T-helper 1 cell treated with Interleukin-12 subunit alpha and Interleukin-12 subunit beta and Interleukin-4 antibody, amounts not matched to agents 30 μg/mL and 1 μg/mL, for 36 hours (primary cell): ENCODE results near the gene FGFR3.

Source experiments
- H3K27ac Mint-ChIP-seq: one replicate; pipeline ENCODE4 v1.8.0; 2021; ENCODE audit warnings: mild to moderate bottlenecking, mixed read lengths
- H3K27me3 Mint-ChIP-seq: one replicate; pipeline ENCODE4 v1.8.0; 2021; ENCODE audit warnings: low read depth, mixed read lengths
- H3K36me3 Mint-ChIP-seq: one replicate; pipeline ENCODE4 v1.8.0; 2021; ENCODE audit warnings: low read depth, mixed read lengths
- H3K4me1 Mint-ChIP-seq: one replicate; pipeline ENCODE4 v1.8.0; 2021; ENCODE audit warnings: low read depth, mixed read lengths
- H3K4me3 Mint-ChIP-seq: one replicate; pipeline ENCODE4 v1.8.0; 2021; ENCODE audit warnings: mild to moderate bottlenecking, moderate library complexity, mixed read lengths
- H3K9me3 Mint-ChIP-seq: one replicate; pipeline ENCODE4 v1.8.0; 2021; ENCODE audit warnings: mixed read lengths

FGFR3 gene

GRCh38 chr4:1792832-1793495 lies at the start of gene FGFR3:
Gene FGFR3, plus strand, starts transcription at chr4:1793293. Its CDS starts 642 bp downstream, at chr4:1793935.
- H3K9me3 Mint-ChIP-seq, result no peaks in the 10 kb centered on the region
- no peak within 1 kb of the TSS for H3K27ac Mint-ChIP-seq
- peak within 1 kb of the TSS; percentile 40 for H3K4me3 Mint-ChIP-seq
- no peaks in the 10 kb centered on the region for H3K4me1 Mint-ChIP-seq
- peaks cover 31% of the 10 kb centered on the region for H3K27me3 Mint-ChIP-seq
- H3K36me3 Mint-ChIP-seq, result no peaks in the 10 kb centered on the region

GRCh38 chr4:1743551-1743950 lies 49.5 kb upstream of the FGFR3 start:
- Mint-ChIP-seq H3K4me3 (no peak overlapping the region), H3K36me3 (peaks cover 30% of the 10 kb centered on the region)

DNA sequence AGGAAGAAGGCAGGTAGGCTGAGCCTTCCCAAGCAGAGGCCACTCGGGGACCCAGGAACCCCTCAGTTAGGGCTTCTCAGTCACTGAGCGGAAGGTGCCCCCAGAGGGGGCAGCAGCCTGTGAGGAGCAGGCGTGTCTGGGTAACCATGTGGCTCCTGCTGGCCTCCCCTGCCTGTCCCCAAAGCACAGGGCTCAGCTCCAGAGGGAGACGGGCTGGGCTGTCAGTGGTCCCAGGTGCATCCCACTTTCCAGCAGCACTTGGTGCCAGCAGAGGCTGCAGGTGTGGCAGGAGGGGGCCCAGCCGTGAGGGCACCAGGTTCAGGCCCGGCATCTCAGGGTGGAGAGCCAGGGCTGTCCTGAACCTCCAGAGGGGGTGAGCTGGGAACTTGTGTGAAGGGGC lies 49.1 kb upstream of the FGFR3 start:
- H3K9me3 Mint-ChIP-seq, result no peaks in the 10 kb centered on the region
- no peaks in the 10 kb centered on the region for H3K27me3 Mint-ChIP-seq
- H3K4me3 Mint-ChIP-seq, result no peak overlapping the region
- H3K27ac Mint-ChIP-seq, result no peak overlapping the region
- H3K36me3 Mint-ChIP-seq, result peaks cover 25% of the 10 kb centered on the region
- peaks cover 2% of the 10 kb centered on the region for H3K4me1 Mint-ChIP-seq

More at GRCh38 chr4:1743551-1743950, 49.5 kb upstream of the FGFR3 start:
- peaks cover 4% of the 10 kb centered on the region for H3K4me1 Mint-ChIP-seq
- no peak overlapping the region for H3K27ac Mint-ChIP-seq
- H3K9me3 Mint-ChIP-seq, result peaks cover 4% of the 10 kb centered on the region
- H3K27me3 Mint-ChIP-seq, result no peaks in the 10 kb centered on the region

GRCh38 chr4:1744552-1744951 lies 48.5 kb upstream of the FGFR3 start:
- peaks cover 23% of the 10 kb centered on the region for H3K36me3 Mint-ChIP-seq
- H3K4me1 Mint-ChIP-seq, result peaks cover 2% of the 10 kb centered on the region
- H3K4me3 Mint-ChIP-seq, result no peak overlapping the region
- H3K27me3 Mint-ChIP-seq, result no peaks in the 10 kb centered on the region
- H3K9me3 Mint-ChIP-seq, result no peaks in the 10 kb centered on the region
- no peak overlapping the region for H3K27ac Mint-ChIP-seq

- Mint-ChIP-seq H3K27me3 (no peaks in the 10 kb centered on the region), H3K36me3 (peaks cover 23% of the 10 kb centered on the region), H3K27ac (no peak overlapping the region), H3K9me3 (no peaks in the 10 kb centered on the region), H3K4me3 (no peak overlapping the region), H3K4me1 (peaks cover 2% of the 10 kb centered on the region)
These were observed 47.9 kb upstream of the FGFR3 start for GRCh38 chr4:1745165-1745564.

DNA sequence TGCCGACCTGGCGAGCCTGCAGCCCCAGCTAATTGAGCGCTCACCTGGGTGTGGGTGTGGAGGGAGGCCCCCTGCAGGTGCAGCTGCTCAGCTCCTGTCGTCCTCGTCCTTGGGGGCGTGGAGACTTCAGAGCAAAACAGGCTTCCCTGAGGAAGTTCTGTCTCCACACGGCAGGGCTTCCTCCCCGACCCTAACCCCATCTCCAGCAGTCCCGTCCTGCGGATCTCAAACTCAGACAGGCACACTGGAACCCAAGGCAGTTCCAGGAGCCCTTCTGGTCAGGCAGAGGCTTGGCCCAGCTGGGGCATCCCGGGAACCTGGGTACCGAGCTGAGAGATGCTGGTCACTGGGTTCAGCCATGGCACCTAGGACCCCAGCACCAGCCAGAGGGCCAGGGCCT lies 47.4 kb upstream of the FGFR3 start:
- Mint-ChIP-seq H3K9me3 (no peaks in the 10 kb centered on the region), H3K4me1 (peaks cover 4% of the 10 kb centered on the region), H3K4me3 (no peak overlapping the region), H3K27ac (no peak overlapping the region), H3K36me3 (peaks cover 21% of the 10 kb centered on the region), H3K27me3 (no peaks in the 10 kb centered on the region)

GRCh38 chr4:1746265-1746691 lies 46.8 kb upstream of the FGFR3 start:
- Mint-ChIP-seq H3K27me3 (no peaks in the 10 kb centered on the region), H3K36me3 (peaks cover 18% of the 10 kb centered on the region), H3K4me3 (no peak overlapping the region), H3K4me1 (peaks cover 6% of the 10 kb centered on the region), H3K9me3 (no peaks in the 10 kb centered on the region), H3K27ac (no peak overlapping the region)

- Mint-ChIP-seq H3K27ac (no peak overlapping the region), H3K4me1 (peaks cover 4% of the 10 kb centered on the region), H3K4me3 (no peak overlapping the region), H3K9me3 (no peaks in the 10 kb centered on the region), H3K36me3 (peaks cover 12% of the 10 kb centered on the region), H3K27me3 (no peaks in the 10 kb centered on the region)
These were observed 46.0 kb upstream of the FGFR3 start for GRCh38 chr4:1746919-1747602.

DNA sequence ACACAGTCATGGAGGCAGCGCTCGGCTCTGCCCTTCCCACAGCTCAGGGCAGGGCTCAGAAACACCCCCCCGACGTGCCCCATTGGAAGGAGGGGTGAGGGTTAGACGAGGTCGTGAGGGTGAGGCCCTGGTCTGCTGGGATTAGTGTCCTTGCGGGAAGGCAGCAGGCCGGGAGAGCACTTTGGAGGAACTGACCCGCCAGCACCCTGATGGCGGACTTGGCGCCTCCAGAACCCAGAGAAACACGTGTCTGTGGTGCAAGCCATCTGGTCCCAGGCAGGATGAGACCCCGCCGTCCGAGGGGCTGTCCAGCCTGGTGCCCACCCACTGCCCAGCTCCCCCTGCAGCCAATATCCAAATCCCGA lies 45.5 kb upstream of the FGFR3 start:
- H3K4me1 Mint-ChIP-seq, result peaks cover 4% of the 10 kb centered on the region
- no peak overlapping the region for H3K27ac Mint-ChIP-seq
- no peaks in the 10 kb centered on the region for H3K9me3 Mint-ChIP-seq
- no peaks in the 10 kb centered on the region for H3K27me3 Mint-ChIP-seq
- no peak overlapping the region for H3K4me3 Mint-ChIP-seq
- H3K36me3 Mint-ChIP-seq, result peaks cover 8% of the 10 kb centered on the region

DNA sequence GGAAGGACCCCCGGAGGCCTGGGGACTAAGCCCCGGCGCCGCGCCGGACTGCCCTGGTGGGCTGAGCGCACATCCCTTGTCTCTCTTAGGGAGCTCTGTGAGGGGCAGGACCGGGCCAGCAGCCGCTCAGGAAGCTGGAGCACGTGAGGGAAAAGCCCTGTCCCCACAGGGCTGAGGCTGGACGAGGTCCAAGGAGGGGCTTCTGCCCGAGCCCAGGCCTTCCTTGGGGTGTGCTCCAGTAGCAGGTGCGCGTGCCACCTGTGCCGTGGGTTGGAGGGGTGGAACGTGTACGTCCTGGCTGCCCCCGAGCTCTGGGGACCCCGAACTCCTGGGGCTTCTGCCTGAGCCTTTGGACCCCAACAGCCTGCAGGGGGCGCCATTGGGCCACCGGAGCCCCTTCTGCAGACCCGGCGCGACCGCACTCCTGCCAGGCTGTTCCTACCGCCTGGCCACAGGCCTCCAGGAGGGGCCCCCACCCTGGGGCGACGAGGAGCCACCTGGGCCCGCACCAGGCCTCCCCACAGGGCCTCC lies 44.6 kb upstream of the FGFR3 start:
- H3K4me3 Mint-ChIP-seq, result no peak overlapping the region
- peaks cover 6% of the 10 kb centered on the region for H3K36me3 Mint-ChIP-seq
- no peaks in the 10 kb centered on the region for H3K9me3 Mint-ChIP-seq
- H3K27ac Mint-ChIP-seq, result no peak overlapping the region
- no peaks in the 10 kb centered on the region for H3K27me3 Mint-ChIP-seq
- H3K4me1 Mint-ChIP-seq, result peaks cover 4% of the 10 kb centered on the region

GRCh38 chr4:1749370-1749769 lies 43.7 kb upstream of the FGFR3 start:
- no peak overlapping the region for H3K4me3 Mint-ChIP-seq
- no peaks in the 10 kb centered on the region for H3K9me3 Mint-ChIP-seq
- H3K27ac Mint-ChIP-seq, result no peak overlapping the region
- H3K27me3 Mint-ChIP-seq, result no peaks in the 10 kb centered on the region
- H3K36me3 Mint-ChIP-seq, result peaks cover 2% of the 10 kb centered on the region
- H3K4me1 Mint-ChIP-seq, result peaks cover 4% of the 10 kb centered on the region

DNA sequence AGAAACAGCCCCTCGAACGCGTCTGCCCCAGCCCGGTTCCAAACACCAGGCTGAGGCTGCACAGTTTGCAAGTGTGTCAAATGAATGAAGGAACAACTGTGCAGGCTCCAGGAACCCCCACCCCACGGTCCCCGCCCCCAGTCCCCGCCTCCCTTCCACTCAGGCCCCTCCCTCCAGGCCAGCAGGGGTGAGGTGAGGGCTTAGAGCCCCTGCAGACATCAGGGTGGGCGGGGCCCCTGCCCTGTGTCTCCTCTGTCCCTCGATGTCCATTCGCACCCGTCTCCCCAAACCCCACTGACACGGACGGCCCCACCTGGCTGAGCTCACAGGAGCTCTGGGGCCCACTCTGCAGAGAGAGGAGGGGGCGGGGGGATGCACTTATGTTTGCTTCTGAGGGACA lies 43.3 kb upstream of the FGFR3 start:
- Mint-ChIP-seq H3K27me3 (no peaks in the 10 kb centered on the region), H3K4me3 (no peak overlapping the region), H3K27ac (no peak overlapping the region), H3K4me1 (peaks cover 4% of the 10 kb centered on the region), H3K36me3 (no peaks in the 10 kb centered on the region), H3K9me3 (no peaks in the 10 kb centered on the region)

- Mint-ChIP-seq H3K4me1 (peaks cover 4% of the 10 kb centered on the region), H3K4me3 (no peak overlapping the region), H3K9me3 (no peaks in the 10 kb centered on the region), H3K36me3 (no peaks in the 10 kb centered on the region), H3K27ac (peak overlapping the region; percentile 19), H3K27me3 (no peaks in the 10 kb centered on the region)
These were observed 42.5 kb upstream of the FGFR3 start for GRCh38 chr4:1750381-1751154.

- H3K4me3 Mint-ChIP-seq, result no peak overlapping the region
- no peaks in the 10 kb centered on the region for H3K9me3 Mint-ChIP-seq
- H3K4me1 Mint-ChIP-seq, result peaks cover 4% of the 10 kb centered on the region
- no peaks in the 10 kb centered on the region for H3K27me3 Mint-ChIP-seq
- H3K36me3 Mint-ChIP-seq, result no peaks in the 10 kb centered on the region
- H3K27ac Mint-ChIP-seq, result no peak overlapping the region
These were observed 41.8 kb upstream of the FGFR3 start for GRCh38 chr4:1751155-1751918.
